Measurements from ENCODE around the gene OSBPL8.
A peak's percentile ranks its signal among the peaks of the same experiment; 100 is the strongest.

The OSBPL8 gene

GRCh38 chr12:76559400-76560085, at the start of gene OSBPL8:
OSBPL8 (minus strand) TSS chr12:76559771; CDS start chr12:76487551, 72,220 bp downstream.
- no peaks in the 10 kb centered on the region for H3K36me3 ChIP-seq (ENCODE audit: control insufficient read depth, insufficient read depth, low read length)
- no peaks in the 10 kb centered on the region for H3K9me3 ChIP-seq (ENCODE audit: control insufficient read depth, insufficient read depth, low read depth, low read length)
- H3K4me3 ChIP-seq (ENCODE audit: low read depth, low read length): peak within 1 kb of the TSS; percentile 99
- peak within 1 kb of the TSS; percentile 82 for H3K27ac ChIP-seq (ENCODE audit: low read depth, low read length)
- peaks cover 12% of the 10 kb centered on the region for H3K4me1 ChIP-seq (ENCODE audit: control insufficient read depth, insufficient read depth, low read length)
- H3K9ac ChIP-seq (ENCODE audit: low read length): peak within 1 kb of the TSS; percentile 91
- no peaks in the 10 kb centered on the region for H3K27me3 ChIP-seq (ENCODE audit: control insufficient read depth, insufficient read depth, low read length)

GRCh38 chr12:76608070-76608469, 48.5 kb upstream of the OSBPL8 start:
- Histone ChIP-seq H3K4me3 (ENCODE audit: low read depth, low read length) (no peak overlapping the region), H3K4me1 (ENCODE audit: control insufficient read depth, insufficient read depth, low read length) (no peaks in the 10 kb centered on the region), H3K27me3 (ENCODE audit: control insufficient read depth, insufficient read depth, low read length) (no peaks in the 10 kb centered on the region), H3K27ac (ENCODE audit: low read depth, low read length) (no peak overlapping the region), H3K36me3 (ENCODE audit: control insufficient read depth, insufficient read depth, low read length) (no peaks in the 10 kb centered on the region), H3K9me3 (ENCODE audit: control insufficient read depth, insufficient read depth, low read depth, low read length) (no peaks in the 10 kb centered on the region), H3K9ac (ENCODE audit: low read length) (no peak overlapping the region)

- Histone ChIP-seq H3K27ac (ENCODE audit: low read depth, low read length) (no peak overlapping the region), H3K4me1 (ENCODE audit: control insufficient read depth, insufficient read depth, low read length) (no peaks in the 10 kb centered on the region), H3K9me3 (ENCODE audit: control insufficient read depth, insufficient read depth, low read depth, low read length) (no peaks in the 10 kb centered on the region), H3K27me3 (ENCODE audit: control insufficient read depth, insufficient read depth, low read length) (no peaks in the 10 kb centered on the region), H3K4me3 (ENCODE audit: low read depth, low read length) (no peak overlapping the region), H3K9ac (ENCODE audit: low read length) (no peak overlapping the region), H3K36me3 (ENCODE audit: control insufficient read depth, insufficient read depth, low read length) (no peaks in the 10 kb centered on the region)
Observed at GRCh38 chr12:76595056-76595455, 35.5 kb upstream of the OSBPL8 start.

- no peaks in the 10 kb centered on the region for H3K4me1 ChIP-seq (ENCODE audit: control insufficient read depth, insufficient read depth, low read length)
- no peaks in the 10 kb centered on the region for H3K36me3 ChIP-seq (ENCODE audit: control insufficient read depth, insufficient read depth, low read length)
- no peak overlapping the region for H3K9ac ChIP-seq (ENCODE audit: low read length)
- no peak overlapping the region for H3K27ac ChIP-seq (ENCODE audit: low read depth, low read length)
- H3K27me3 ChIP-seq (ENCODE audit: control insufficient read depth, insufficient read depth, low read length): no peaks in the 10 kb centered on the region
- no peak overlapping the region for H3K4me3 ChIP-seq (ENCODE audit: low read depth, low read length)
- H3K9me3 ChIP-seq (ENCODE audit: control insufficient read depth, insufficient read depth, low read depth, low read length): no peaks in the 10 kb centered on the region
Observed at GRCh38 chr12:76591476-76591875, 31.9 kb upstream of the OSBPL8 start.

- Histone ChIP-seq H3K4me3 (ENCODE audit: low read depth, low read length) (no peak overlapping the region), H3K27me3 (ENCODE audit: control insufficient read depth, insufficient read depth, low read length) (no peaks in the 10 kb centered on the region), H3K9me3 (ENCODE audit: control insufficient read depth, insufficient read depth, low read depth, low read length) (no peaks in the 10 kb centered on the region), H3K9ac (ENCODE audit: low read length) (no peak overlapping the region), H3K27ac (ENCODE audit: low read depth, low read length) (no peak overlapping the region), H3K4me1 (ENCODE audit: control insufficient read depth, insufficient read depth, low read length) (no peaks in the 10 kb centered on the region), H3K36me3 (ENCODE audit: control insufficient read depth, insufficient read depth, low read length) (no peaks in the 10 kb centered on the region)
Observed at GRCh38 chr12:76590131-76590530, 30.6 kb upstream of the OSBPL8 start.

- no peak overlapping the region for H3K27ac ChIP-seq (ENCODE audit: low read depth, low read length)
Observed at GRCh38 chr12:76588881-76589565, 29.5 kb upstream of the OSBPL8 start.

GRCh38 chr12:76587428-76588178, 28.0 kb upstream of the OSBPL8 start:
- Histone ChIP-seq H3K9ac (ENCODE audit: low read length) (no peak overlapping the region), H3K9me3 (ENCODE audit: control insufficient read depth, insufficient read depth, low read depth, low read length) (no peaks in the 10 kb centered on the region), H3K4me3 (ENCODE audit: low read depth, low read length) (no peak overlapping the region), H3K4me1 (ENCODE audit: control insufficient read depth, insufficient read depth, low read length) (no peaks in the 10 kb centered on the region; the same call in 1 of the 2 replicates), H3K27ac (ENCODE audit: low read depth, low read length) (no peak overlapping the region), H3K36me3 (ENCODE audit: control insufficient read depth, insufficient read depth, low read length) (no peaks in the 10 kb centered on the region), H3K27me3 (ENCODE audit: control insufficient read depth, insufficient read depth, low read length) (no peaks in the 10 kb centered on the region)

More at GRCh38 chr12:76588881-76589565, 29.5 kb upstream of the OSBPL8 start:
- Histone ChIP-seq H3K4me1 (ENCODE audit: control insufficient read depth, insufficient read depth, low read length) (no peaks in the 10 kb centered on the region), H3K27me3 (ENCODE audit: control insufficient read depth, insufficient read depth, low read length) (no peaks in the 10 kb centered on the region), H3K9ac (ENCODE audit: low read length) (no peak overlapping the region), H3K4me3 (ENCODE audit: low read depth, low read length) (no peak overlapping the region), H3K36me3 (ENCODE audit: control insufficient read depth, insufficient read depth, low read length) (no peaks in the 10 kb centered on the region), H3K9me3 (ENCODE audit: control insufficient read depth, insufficient read depth, low read depth, low read length) (no peaks in the 10 kb centered on the region)

- H3K27me3 ChIP-seq (ENCODE audit: control insufficient read depth, insufficient read depth, low read length): no peaks in the 10 kb centered on the region
- H3K4me3 ChIP-seq (ENCODE audit: low read depth, low read length): no peak overlapping the region
- H3K27ac ChIP-seq (ENCODE audit: low read depth, low read length): no peak overlapping the region
- H3K9ac ChIP-seq (ENCODE audit: low read length): no peak overlapping the region
- H3K4me1 ChIP-seq (ENCODE audit: control insufficient read depth, insufficient read depth, low read length): no peaks in the 10 kb centered on the region; the same call in 1 of the 2 replicates
- no peaks in the 10 kb centered on the region for H3K36me3 ChIP-seq (ENCODE audit: control insufficient read depth, insufficient read depth, low read length)
- no peaks in the 10 kb centered on the region for H3K9me3 ChIP-seq (ENCODE audit: control insufficient read depth, insufficient read depth, low read depth, low read length)
Observed at GRCh38 chr12:76586764-76587395, 27.3 kb upstream of the OSBPL8 start.

- Histone ChIP-seq H3K9ac (ENCODE audit: low read length) (no peak overlapping the region), H3K27ac (ENCODE audit: low read depth, low read length) (no peak overlapping the region), H3K27me3 (ENCODE audit: control insufficient read depth, insufficient read depth, low read length) (no peaks in the 10 kb centered on the region), H3K4me1 (ENCODE audit: control insufficient read depth, insufficient read depth, low read length) (no peaks in the 10 kb centered on the region; the same call in 1 of the 2 replicates), H3K4me3 (ENCODE audit: low read depth, low read length) (no peak overlapping the region), H3K36me3 (ENCODE audit: control insufficient read depth, insufficient read depth, low read length) (no peaks in the 10 kb centered on the region), H3K9me3 (ENCODE audit: control insufficient read depth, insufficient read depth, low read depth, low read length) (no peaks in the 10 kb centered on the region)
Observed at GRCh38 chr12:76583301-76583700, 23.7 kb upstream of the OSBPL8 start.

- Histone ChIP-seq H3K4me1 (ENCODE audit: control insufficient read depth, insufficient read depth, low read length) (no peaks in the 10 kb centered on the region), H3K27ac (ENCODE audit: low read depth, low read length) (no peak overlapping the region), H3K27me3 (ENCODE audit: control insufficient read depth, insufficient read depth, low read length) (no peaks in the 10 kb centered on the region), H3K4me3 (ENCODE audit: low read depth, low read length) (no peak overlapping the region), H3K9me3 (ENCODE audit: control insufficient read depth, insufficient read depth, low read depth, low read length) (peaks cover 17% of the 10 kb centered on the region), H3K36me3 (ENCODE audit: control insufficient read depth, insufficient read depth, low read length) (no peaks in the 10 kb centered on the region), H3K9ac (ENCODE audit: low read length) (no peak overlapping the region)
Observed at GRCh38 chr12:76573840-76574373, 14.3 kb upstream of the OSBPL8 start.
